GM23338 (cell line): Measurements from ENCODE around the gene HPCA. TPM values are rescaled to one million over a fixed set of nuclear protein-coding genes. Genes with fewer than 3 reads are reported as not detected.

Experiments
- ATAC-seq: fragments of 200-7000 bp; cut with Tn5 transposase; 3 replicates; pipeline ENCODE4 v1.9.1; 2020
- DNase-seq: peaks from one replicate; pipeline ENCODE4 v3.0.0-alpha.2; 2015; ENCODE audit warnings: low spot score
- H2AFZ ChIP-seq: fragments of 200-600 bp; sonication (generic); 2 replicates; pipeline ENCODE4 v1.8.0; 2016; ENCODE audit warnings: antibody characterized with exemption, mild to moderate bottlenecking, moderate library complexity
- H3F3A ChIP-seq: fragments of 200-600 bp; sonication (generic); replicated peaks from 2 replicates; pipeline ENCODE4 v1.8.0; 2017; ENCODE audit warnings: antibody characterized with exemption, mixed run types, low read depth
- H3K27ac ChIP-seq: fragments of 200-600 bp; sonication (generic); 2 replicates; pipeline ENCODE4 v1.6.1; 2016; ENCODE audit warnings: low read depth
- H3K27me3 ChIP-seq: fragments of 200-600 bp; sonication (generic); 2 replicates; pipeline ENCODE4 v1.8.0; 2016; ENCODE audit warnings: mild to moderate bottlenecking, mixed run types, moderate library complexity; ENCODE audit not compliant: insufficient read depth
- H3K36me3 ChIP-seq: fragments of 200-600 bp; sonication (generic); 2 replicates; pipeline ENCODE4 v1.8.0; 2016; ENCODE audit warnings: mild to moderate bottlenecking; ENCODE audit not compliant: insufficient read depth
- H3K4me1 ChIP-seq: fragments of 200-600 bp; sonication (generic); 2 replicates; pipeline ENCODE4 v1.8.0; 2016; ENCODE audit warnings: mild to moderate bottlenecking, moderate library complexity; ENCODE audit not compliant: insufficient read depth
- H3K4me2 ChIP-seq: fragments of 200-600 bp; sonication (generic); 2 replicates; pipeline ENCODE4 v1.7.1; 2017; ENCODE audit warnings: mixed run types
- H3K4me3 ChIP-seq: fragments of 200-600 bp; sonication (generic); 2 replicates; pipeline ENCODE4 v1.6.1; 2016; ENCODE audit warnings: mixed run types
- H3K79me2 ChIP-seq: fragments of 200-600 bp; sonication (generic); replicated peaks from 2 replicates; pipeline ENCODE4 v1.8.0; 2017; ENCODE audit warnings: mild to moderate bottlenecking; ENCODE audit not compliant: insufficient read depth
- H3K9me2 ChIP-seq: fragments of 200-600 bp; sonication (generic); 2 replicates; pipeline ENCODE4 v1.8.0; 2017; ENCODE audit not compliant: insufficient read depth
- H4K20me1 ChIP-seq: fragments of 200-600 bp; sonication (generic); replicated peaks from 2 replicates; pipeline ENCODE4 v1.8.0; 2017; ENCODE audit warnings: mild to moderate bottlenecking; ENCODE audit not compliant: insufficient read depth
- H3K27ac Mint-ChIP-seq: 2 replicates; pipeline ENCODE4 v1.8.0; 2020; ENCODE audit warnings: inconsistent platforms, mild to moderate bottlenecking, moderate library complexity, mixed read lengths
- H3K27me3 Mint-ChIP-seq: 3 replicates; pipeline ENCODE4 v1.8.0; 2022; ENCODE audit warnings: low read depth, mild to moderate bottlenecking, moderate library complexity, mixed read lengths, inconsistent platforms; ENCODE audit not compliant: insufficient read depth, poor library complexity
- H3K36me3 Mint-ChIP-seq: 3 replicates; pipeline ENCODE4 v1.8.0; 2021; ENCODE audit warnings: low read depth, mild to moderate bottlenecking, inconsistent platforms, moderate library complexity, mixed read lengths
- H3K4me1 Mint-ChIP-seq: 3 replicates; pipeline ENCODE4 v1.8.0; 2020; ENCODE audit warnings: mild to moderate bottlenecking, inconsistent platforms, mixed read lengths
- H3K4me3 Mint-ChIP-seq: 3 replicates; pipeline ENCODE4 v1.8.0; 2021; ENCODE audit warnings: moderate library complexity, mild to moderate bottlenecking, inconsistent platforms, mixed read lengths
- H3K9me3 Mint-ChIP-seq: 3 replicates; pipeline ENCODE4 v1.8.0; 2020; ENCODE audit warnings: moderate library complexity, mild to moderate bottlenecking, inconsistent platforms, mixed read lengths
- CREB1 ChIP-seq: fragments of 250-450 bp; sonication (Bioruptor Pico); IDR thresholded peaks from 2 replicates; pipeline ENCODE4 v1.5.0; 2020; ENCODE audit warnings: low read depth, mild to moderate bottlenecking, moderate library complexity
- CTCF ChIP-seq, 2 experiments: fragments of 200-600 bp in 1 of 2; sonication (generic) in 1 of 2; conservative IDR thresholded peaks; 2 replicates each; pipeline versions ENCODE4 v1.5.1 to v1.6.1; 2016 to 2017; ENCODE audit warnings: antibody characterized with exemption in 2 of 2, low read depth in 2 of 2, mild to moderate bottlenecking in 2 of 2, moderate library complexity in 1 of 2
- EZH2phosphoT487 ChIP-seq: fragments of 200-600 bp; sonication (generic); IDR thresholded peaks from one replicate; pipeline ENCODE4 v1.8.1; 2018; ENCODE audit warnings: antibody characterized with exemption; ENCODE audit not compliant: unreplicated experiment
- JUNB ChIP-seq: IDR thresholded peaks from one replicate; pipeline ENCODE4 v1.6.1; 2016; ENCODE audit warnings: antibody characterized with exemption; ENCODE audit not compliant: unreplicated experiment
- POLR2AphosphoS5 ChIP-seq: IDR thresholded peaks from 2 replicates; pipeline ENCODE4 v1.6.1; 2016; ENCODE audit warnings: antibody characterized with exemption, low read depth
- ZNF114 ChIP-seq: fragments of 250-450 bp; sonication (Bioruptor Pico); IDR thresholded peaks from 2 replicates; pipeline ENCODE4 v1.5.0; 2020; ENCODE audit warnings: mild to moderate bottlenecking, moderate library complexity
- polyA plus RNA-seq: library from polyadenylated mRNA; unstranded; fragments of >200 nt; fragmentation: Nextera tagmentation; extraction: Ambion mirVana; gene quantifications from 2 replicates; pipeline ENCODE4 v1.2.1, GENCODE V29; 2016
- total RNA-seq: library from RNA; depleted of rRNA; stranded (reverse); fragments of >200 nt; shearing (Covaris generic); gene quantifications from 2 replicates; pipeline ENCODE4 v1.2.3, GENCODE V29; 2014

HPCA gene
- total and polyA plus RNA-seq, 2 experiments from 2014 or later, result 0.35 to 0.82 TPM

- no peaks in the 10 kb centered on the region for H3K36me3 ChIP-seq
- peaks cover 12% of the 10 kb centered on the region for H3K4me1 Mint-ChIP-seq
- ATAC-seq, result peak; percentile 81
- H4K20me1 ChIP-seq, result no peaks in the 10 kb centered on the region; the same call in 1 of the 2 replicates
- peaks cover 8% of the 10 kb centered on the region; the same call in 1 of the 3 replicates for H3K36me3 Mint-ChIP-seq
- H3K4me3 Mint-ChIP-seq, result peak overlapping the region; percentile 75
- TF ChIP-seq CTCF (conservative IDR thresholded peaks at IDR 0.05; ENCODE audit: low read depth in 2 of 2) (peak; percentile 60 to 88), EZH2phosphoT487 (no peak)
- H3K9me2 ChIP-seq, result no peaks in the 10 kb centered on the region
- H3K9me3 Mint-ChIP-seq, result peaks cover 5% of the 10 kb centered on the region; the same call in 2 of the 3 replicates
- DNase-seq, result peak; percentile 97
- H3K4me2 ChIP-seq, result peak overlapping the region; percentile 94
- H3K4me3 ChIP-seq, result peak overlapping the region; percentile 95
- H2AFZ ChIP-seq, result no peak overlapping the region; the same call in 1 of the 2 replicates
- peaks cover 25% of the 10 kb centered on the region for H3K27me3 Mint-ChIP-seq
- H3K27me3 ChIP-seq, result peaks cover 37% of the 10 kb centered on the region
- H3K4me1 ChIP-seq, result peaks cover 10% of the 10 kb centered on the region; the same call in 1 of the 2 replicates
- peaks cover 7% of the 10 kb centered on the region; the same call in 1 of the 2 replicates for H3F3A ChIP-seq
- no peaks in the 10 kb centered on the region for H3K79me2 ChIP-seq
- H3K27ac Mint-ChIP-seq, result no peak overlapping the region
- no peak overlapping the region for H3K27ac ChIP-seq
These were observed 6.3 kb downstream of the HPCA start for GRCh38 chr1:32892368-32893197.

GRCh38 chr1:32893198-32894018 is 7.1 kb downstream of the HPCA start:
- Histone ChIP-seq H3K27me3 (peaks cover 34% of the 10 kb centered on the region), H3F3A (peaks cover 7% of the 10 kb centered on the region; the same call in 1 of the 2 replicates), H3K27ac (no peak overlapping the region), H2AFZ (peak overlapping the region; percentile 98), H3K79me2 (no peaks in the 10 kb centered on the region), H3K4me1 (peaks cover 10% of the 10 kb centered on the region; the same call in 1 of the 2 replicates), H4K20me1 (no peaks in the 10 kb centered on the region; the same call in 1 of the 2 replicates), H3K9me2 (no peaks in the 10 kb centered on the region), H3K36me3 (no peaks in the 10 kb centered on the region), H3K4me2 (peak overlapping the region; percentile 94), H3K4me3 (peak overlapping the region; percentile 95)
- peaks cover 12% of the 10 kb centered on the region for H3K4me1 Mint-ChIP-seq
- peaks cover 5% of the 10 kb centered on the region; the same call in 2 of the 3 replicates for H3K9me3 Mint-ChIP-seq
- DNase-seq (peak; percentile 75), ATAC-seq (peak; percentile 53)
- peaks cover 8% of the 10 kb centered on the region; the same call in 1 of the 3 replicates for H3K36me3 Mint-ChIP-seq
- peak overlapping the region; percentile 75 for H3K4me3 Mint-ChIP-seq
- H3K27me3 Mint-ChIP-seq, result peaks cover 27% of the 10 kb centered on the region
- H3K27ac Mint-ChIP-seq, result no peak overlapping the region
- TF ChIP-seq JUNB (no peak), CTCF (conservative IDR thresholded peaks at IDR 0.05; ENCODE audit: low read depth in 2 of 2) (peak; percentile 13 to 16; a peak in 1 of 4 replicates), ZNF114 (CRISPR knock-in tag) (no peak), CREB1 (CRISPR knock-in tag) (peak; percentile 34; the same call in 1 of the 2 replicates), POLR2AphosphoS5 (peak; percentile 38; the same call in 1 of the 2 replicates)
